Omental fat pad (tissue), 4 donors: ENCODE results near the gene KCNQ1. TPM values are rescaled to one million over a fixed set of nuclear protein-coding genes. Genes with fewer than 3 reads are reported as not detected.

Experiments used
- ATAC-seq: fragments of 150-250 bp; one replicate; pipeline ENCODE4 v1.9.1; 2016; ENCODE audit warnings: mild to moderate bottlenecking, moderate library complexity; ENCODE audit not compliant: low FRiP score
- DNase-seq: peaks from one replicate; pipeline ENCODE4 v3.0.0-alpha.2; 2019; ENCODE audit warnings: low spot score
- CTCF ChIP-seq, 3 donors: fragments of 450-650 bp; IDR thresholded peaks; one replicate each; pipeline ENCODE4 v1.5.1; 2016 to 2017; ENCODE audit warnings: antibody characterized with exemption in 3 of 3, mild to moderate bottlenecking in 3 of 3, moderate library complexity in 2 of 3
- total RNA-seq, 4 donors: library from RNA; depleted of rRNA; stranded (reverse); fragments of >200 nt; gene quantifications; one replicate each; pipeline ENCODE4 v1.1.0, GENCODE V29; 2016

The KCNQ1 gene
- total RNA-seq, 4 donors from 2014 or later = 4.5 to 5.9 (median 5.2) TPM

GRCh38 chr11:2691991-2692875 lies 247.4 kb downstream of the KCNQ1 start:
- ATAC-seq = no peak
- DNase-seq = no peak
- TF ChIP-seq CTCF (IDR thresholded peaks at IDR 0.05) = no peak

GRCh38 chr11:2693271-2694261 lies 248.8 kb downstream of the KCNQ1 start:
- ATAC-seq = no peak
- no peak for TF ChIP-seq CTCF (IDR thresholded peaks at IDR 0.05)
- DNase-seq = no peak

- TF ChIP-seq CTCF (IDR thresholded peaks at IDR 0.05) = no peak
- no peak for DNase-seq
- no peak for ATAC-seq
Measured at GRCh38 chr11:2694495-2694894, 249.7 kb downstream of the KCNQ1 start.

- TF ChIP-seq CTCF (IDR thresholded peaks at IDR 0.05) = no peak
- DNase-seq (no peak), ATAC-seq (no peak)
Measured at GRCh38 chr11:2694995-2695939, 250.5 kb downstream of the KCNQ1 start.

GRCh38 chr11:2696455-2696854 lies 251.6 kb downstream of the KCNQ1 start:
- DNase-seq = no peak

More at GRCh38 chr11:2696455-2696854, 251.6 kb downstream of the KCNQ1 start:
- TF ChIP-seq CTCF (IDR thresholded peaks at IDR 0.05) = no peak
- ATAC-seq = no peak
